GM12874 (cell line): ENCODE results near the gene COLGALT1.

Experiments used
- CTCF ChIP-seq: IDR thresholded peaks from 2 replicates; pipeline ENCODE4 v1.5.1; 2011; ENCODE audit warnings: low read depth, mild to moderate bottlenecking, control low read depth, low read length, moderate library complexity; ENCODE audit not compliant: insufficient read depth

Gene COLGALT1

GRCh38 chr19:17555480-17555928, at the start of gene COLGALT1:
Gene COLGALT1 (plus strand): TSS chr19:17555649. CDS start chr19:17555714, 65 bp downstream.
- no peak for TF ChIP-seq CTCF

- TF ChIP-seq CTCF, result no peak
These were observed 48.7 kb upstream of the COLGALT1 start for GRCh38 chr19:17506745-17507144.

GRCh38 chr19:17510220-17510993, 45.0 kb upstream of the COLGALT1 start:
- TF ChIP-seq CTCF, result no peak

DNA sequence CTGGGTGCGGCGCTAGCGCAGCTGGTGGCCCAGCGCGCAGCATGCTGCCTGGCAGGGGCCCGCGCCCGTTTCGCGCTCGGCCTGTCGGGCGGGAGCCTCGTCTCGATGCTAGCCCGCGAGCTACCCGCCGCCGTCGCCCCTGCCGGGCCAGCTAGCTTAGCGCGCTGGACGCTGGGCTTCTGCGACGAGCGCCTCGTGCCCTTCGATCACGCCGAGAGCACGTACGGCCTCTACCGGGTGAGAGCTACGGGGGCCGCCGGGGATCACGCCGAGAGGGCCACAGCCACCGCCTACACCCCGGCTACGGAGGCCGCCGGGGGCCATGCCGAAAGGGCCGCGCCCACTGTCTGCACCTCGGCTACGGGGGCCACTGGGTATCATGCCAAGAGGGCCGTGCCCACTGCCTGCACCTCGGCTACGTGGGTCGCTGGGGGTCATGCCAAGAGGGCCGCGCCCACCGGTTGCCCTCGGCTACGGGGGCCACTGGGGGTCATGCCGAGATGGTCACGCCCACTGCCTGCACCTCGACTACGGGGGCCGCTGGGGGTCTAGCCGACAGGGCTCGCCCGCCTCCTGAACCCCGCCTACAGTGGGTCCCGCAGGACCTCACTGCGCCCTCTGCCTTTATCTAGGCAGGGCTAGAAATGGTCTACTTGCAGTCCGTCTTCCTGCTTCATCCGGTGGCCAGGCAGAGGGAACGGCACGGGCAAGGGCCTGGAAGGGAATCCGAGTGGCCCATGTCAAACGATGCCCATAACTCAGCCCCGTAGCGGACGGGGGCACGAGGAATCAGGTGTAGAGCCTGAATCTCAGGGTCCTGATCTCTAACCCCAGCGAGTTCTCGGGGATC, 43.5 kb upstream of the COLGALT1 start:
- no peak; the same call in 1 of the 2 replicates for TF ChIP-seq CTCF

GRCh38 chr19:17512574-17512939, 42.9 kb upstream of the COLGALT1 start:
- TF ChIP-seq CTCF, result no peak

- no peak for TF ChIP-seq CTCF
These were observed 39.9 kb upstream of the COLGALT1 start for GRCh38 chr19:17515408-17516149.

GRCh38 chr19:17517898-17518297, 37.6 kb upstream of the COLGALT1 start:
- no peak for TF ChIP-seq CTCF
